Upper lobe of left lung (tissue), 4 donors: Measurements from ENCODE around the gene GRK5.

ENCODE experiments used
- EP300 ChIP-seq, 4 donors: sonication (generic); formaldehyde crosslinking; IDR thresholded peaks; one replicate each; pipeline ENCODE4 v1.5.1; 2017; ENCODE audit warnings: antibody characterized with exemption in 4 of 4, control low read depth in 2 of 4
- POLR2A ChIP-seq, 4 donors: fragments of 450-650 bp; IDR thresholded peaks; one replicate each; pipeline ENCODE4 v1.5.1; 2016 to 2017; ENCODE audit warnings: antibody characterized with exemption in 4 of 4, mild to moderate bottlenecking in 2 of 4
- POLR2AphosphoS5 ChIP-seq, 2 donors: sonication (generic); formaldehyde crosslinking; IDR thresholded peaks; one replicate each; pipeline ENCODE4 v1.5.1; 2017; ENCODE audit warnings: antibody characterized with exemption in 2 of 2
- TF ChIP-seq, protein P1 (sequence below), 6 experiments: fragments of 450-650 bp in 4 of 6; fragments of 200-600 bp in 2 of 6; sonication (generic) in 2 of 6; IDR thresholded peaks; one replicate each; pipeline ENCODE4 v1.5.1; 2016 to 2019; ENCODE audit warnings: antibody characterized with exemption in 6 of 6

DNA sequence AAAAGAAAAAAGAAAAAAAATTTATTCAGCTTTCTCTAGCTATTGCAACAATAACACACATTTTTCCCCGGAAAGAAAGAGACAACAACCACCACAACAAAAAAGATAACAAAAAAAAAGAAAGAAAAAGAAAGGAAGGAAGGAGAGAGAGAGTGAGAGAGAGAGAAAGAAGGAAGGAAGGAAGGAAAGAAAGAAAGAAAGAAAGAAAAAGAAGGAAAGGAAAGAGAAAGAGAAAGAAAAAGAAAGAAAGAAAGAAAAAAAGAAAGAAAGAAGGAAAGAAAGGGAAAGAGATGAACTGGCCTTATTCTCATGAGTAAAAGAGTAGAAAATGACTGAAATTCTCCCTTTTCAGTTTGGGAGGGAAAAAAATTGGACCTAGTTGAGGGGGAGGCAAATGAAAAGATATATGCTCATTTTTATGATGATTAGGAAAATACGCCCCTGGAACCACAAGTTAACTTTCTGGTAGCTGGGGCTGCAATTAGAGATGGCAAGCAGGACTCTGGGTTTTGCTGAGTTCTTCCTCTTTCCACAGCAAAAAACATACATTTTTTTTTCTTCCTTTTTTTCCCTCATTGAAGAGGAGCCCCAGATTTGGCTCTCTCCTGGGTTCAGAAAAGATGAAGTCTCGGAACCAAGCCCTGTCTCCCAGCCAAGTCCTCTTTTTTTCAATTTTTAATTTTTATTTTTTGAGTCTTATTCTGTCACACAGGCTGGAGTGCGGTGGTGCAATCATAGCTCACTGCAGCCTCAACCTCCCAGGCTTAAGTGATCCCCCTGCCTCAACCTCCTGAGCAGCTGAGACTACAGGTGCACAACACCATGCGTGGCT, 16.2 kb upstream of the GRK5 start:
- TF ChIP-seq, protein P1, sequence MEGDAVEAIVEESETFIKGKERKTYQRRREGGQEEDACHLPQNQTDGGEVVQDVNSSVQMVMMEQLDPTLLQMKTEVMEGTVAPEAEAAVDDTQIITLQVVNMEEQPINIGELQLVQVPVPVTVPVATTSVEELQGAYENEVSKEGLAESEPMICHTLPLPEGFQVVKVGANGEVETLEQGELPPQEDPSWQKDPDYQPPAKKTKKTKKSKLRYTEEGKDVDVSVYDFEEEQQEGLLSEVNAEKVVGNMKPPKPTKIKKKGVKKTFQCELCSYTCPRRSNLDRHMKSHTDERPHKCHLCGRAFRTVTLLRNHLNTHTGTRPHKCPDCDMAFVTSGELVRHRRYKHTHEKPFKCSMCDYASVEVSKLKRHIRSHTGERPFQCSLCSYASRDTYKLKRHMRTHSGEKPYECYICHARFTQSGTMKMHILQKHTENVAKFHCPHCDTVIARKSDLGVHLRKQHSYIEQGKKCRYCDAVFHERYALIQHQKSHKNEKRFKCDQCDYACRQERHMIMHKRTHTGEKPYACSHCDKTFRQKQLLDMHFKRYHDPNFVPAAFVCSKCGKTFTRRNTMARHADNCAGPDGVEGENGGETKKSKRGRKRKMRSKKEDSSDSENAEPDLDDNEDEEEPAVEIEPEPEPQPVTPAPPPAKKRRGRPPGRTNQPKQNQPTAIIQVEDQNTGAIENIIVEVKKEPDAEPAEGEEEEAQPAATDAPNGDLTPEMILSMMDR (IDR thresholded peaks at IDR 0.05) = no peak
- TF ChIP-seq POLR2A (IDR thresholded peaks at IDR 0.05) (no peak), EP300 (IDR thresholded peaks at IDR 0.05) (no peak), POLR2AphosphoS5 (IDR thresholded peaks at IDR 0.05) (no peak)
